HG03175 (cell line): Measurements from ENCODE around the gene F8A3.
"Not testable (repeated sequence)": the region's sequence is repeated elsewhere in the genome, so short reads cannot be mapped to it uniquely, and the experiment has no call there.

Experiments
- ATAC-seq: cut with Tn5 transposase; IDR thresholded peaks from one replicate; pipeline ENCODE4 v1.9.1; 2021; ENCODE audit warnings: mild to moderate bottlenecking, moderate library complexity; ENCODE audit not compliant: unreplicated experiment

The F8A3 gene

GRCh38 chrX:155458471-155458870, at the start of gene F8A3:
F8A3 (minus strand) TSS chrX:155458620; CDS start chrX:155458600, 20 bp downstream.
- peak; percentile 81 for ATAC-seq

GRCh38 chrX:155505296-155505695, 46.9 kb upstream of the F8A3 start:
- no peak for ATAC-seq

- ATAC-seq, result not testable (repeated sequence)
Measured at GRCh38 chrX:155495134-155495533, 36.7 kb upstream of the F8A3 start.

GRCh38 chrX:155491421-155491820, 33.0 kb upstream of the F8A3 start:
- not testable (repeated sequence) for ATAC-seq

- ATAC-seq, result not testable (repeated sequence)
Measured at GRCh38 chrX:155477136-155477535, 18.7 kb upstream of the F8A3 start.

GRCh38 chrX:155466269-155466938, 8.0 kb upstream of the F8A3 start:
- not testable (repeated sequence) for ATAC-seq

- ATAC-seq, result not testable (repeated sequence)
Measured at GRCh38 chrX:155460501-155460900, 2.1 kb upstream of the F8A3 start.

- ATAC-seq, result peak; percentile 60
Measured at GRCh38 chrX:155457761-155458447, 516 bp downstream of the F8A3 start.

GRCh38 chrX:155441097-155441496, 17.3 kb downstream of the F8A3 start:
- no peak for ATAC-seq

GRCh38 chrX:155435744-155436112, 22.7 kb downstream of the F8A3 start:
- ATAC-seq, result no peak

- no peak for ATAC-seq
Measured at GRCh38 chrX:155434906-155435743, 23.3 kb downstream of the F8A3 start.

- ATAC-seq, result no peak
Measured at GRCh38 chrX:155417769-155418168, 40.7 kb downstream of the F8A3 start.
